Suppressor macrophage treated with lipopolysaccharide for 4 hours (primary cell): Measurements from ENCODE around the gene VTI1A.

ENCODE experiments used
- DNase-seq: peaks from one replicate; pipeline ENCODE4 v3.0.0-alpha.2; 2020

VTI1A gene

DNA sequence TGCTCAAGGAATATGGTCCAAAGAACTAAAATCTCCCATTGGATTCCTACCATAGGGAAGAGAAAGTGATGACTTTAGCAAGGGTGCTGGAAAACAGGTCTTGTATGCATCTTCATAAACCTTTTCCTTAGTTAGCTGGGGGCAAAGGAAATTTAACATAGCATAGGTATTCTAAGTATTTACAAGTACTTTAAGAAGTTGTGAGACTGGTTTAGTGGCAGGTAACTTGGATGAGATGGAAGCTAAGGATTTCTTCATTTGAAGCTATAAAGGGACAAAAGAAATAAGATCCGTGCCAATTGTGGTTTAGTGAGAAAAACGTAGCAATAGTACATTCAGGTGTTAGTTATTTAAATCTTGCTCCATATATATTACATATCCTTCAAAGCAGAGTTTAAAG lies 319.6 kb downstream of the VTI1A start:
- no peak for DNase-seq

DNA sequence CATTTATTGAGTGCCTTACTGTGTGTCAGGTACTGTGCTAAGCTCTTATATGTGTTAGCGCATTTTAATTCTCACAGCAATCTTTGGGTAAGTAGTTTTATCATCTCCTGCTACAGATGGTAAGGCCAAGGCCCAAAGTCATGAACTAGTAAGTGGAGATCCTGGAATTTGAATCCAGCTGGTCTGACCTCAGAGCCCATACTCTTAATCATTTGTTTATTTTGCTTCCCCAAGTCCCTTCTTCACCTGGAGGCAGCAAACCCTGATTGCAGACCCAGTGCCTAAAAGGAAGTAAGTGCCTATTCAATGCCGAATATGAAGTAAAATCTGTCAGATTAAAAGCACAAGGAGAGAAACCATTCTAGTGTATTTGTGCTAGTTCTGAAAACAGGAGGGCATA lies 320.1 kb downstream of the VTI1A start:
- no peak for DNase-seq

DNA sequence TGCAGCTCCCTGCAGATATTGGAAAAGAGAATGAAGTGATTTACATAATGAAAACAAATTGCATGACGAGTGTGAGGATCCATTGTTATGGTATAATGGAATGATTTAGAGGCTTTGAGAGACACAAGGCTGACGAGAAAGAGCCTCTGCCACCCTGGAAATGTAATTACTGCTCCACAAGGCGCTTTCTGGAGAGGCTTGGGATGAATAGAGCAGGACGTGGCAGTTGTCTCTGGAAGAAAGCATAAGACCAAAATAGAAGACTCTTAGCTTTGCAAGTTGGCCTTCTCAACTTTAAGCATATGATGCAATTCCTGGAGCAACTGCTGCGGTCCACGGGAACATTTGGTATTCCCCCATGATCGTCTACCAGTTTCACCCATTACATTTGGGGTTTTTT lies 321.1 kb downstream of the VTI1A start:
- DNase-seq: no peak

DNA sequence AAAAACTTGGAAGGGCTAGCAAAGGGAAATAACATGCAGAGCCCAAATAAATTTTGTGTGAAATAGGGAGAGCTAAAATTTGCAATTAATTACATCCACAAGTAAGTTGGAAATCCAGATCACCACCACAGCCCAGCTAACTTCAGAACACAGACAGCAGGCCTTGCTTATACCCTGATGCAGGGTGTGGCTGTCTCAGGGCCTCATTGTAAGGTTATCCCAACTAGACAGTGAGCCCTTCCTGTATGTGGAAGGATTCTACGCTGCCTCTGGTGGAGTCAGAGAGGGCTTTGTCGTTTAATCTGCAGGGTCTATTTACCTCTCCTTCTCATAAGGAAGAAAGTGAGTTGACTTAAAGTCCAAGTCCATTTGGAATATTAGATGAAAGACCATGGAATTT lies 322.1 kb downstream of the VTI1A start:
- DNase-seq: no peak

DNA sequence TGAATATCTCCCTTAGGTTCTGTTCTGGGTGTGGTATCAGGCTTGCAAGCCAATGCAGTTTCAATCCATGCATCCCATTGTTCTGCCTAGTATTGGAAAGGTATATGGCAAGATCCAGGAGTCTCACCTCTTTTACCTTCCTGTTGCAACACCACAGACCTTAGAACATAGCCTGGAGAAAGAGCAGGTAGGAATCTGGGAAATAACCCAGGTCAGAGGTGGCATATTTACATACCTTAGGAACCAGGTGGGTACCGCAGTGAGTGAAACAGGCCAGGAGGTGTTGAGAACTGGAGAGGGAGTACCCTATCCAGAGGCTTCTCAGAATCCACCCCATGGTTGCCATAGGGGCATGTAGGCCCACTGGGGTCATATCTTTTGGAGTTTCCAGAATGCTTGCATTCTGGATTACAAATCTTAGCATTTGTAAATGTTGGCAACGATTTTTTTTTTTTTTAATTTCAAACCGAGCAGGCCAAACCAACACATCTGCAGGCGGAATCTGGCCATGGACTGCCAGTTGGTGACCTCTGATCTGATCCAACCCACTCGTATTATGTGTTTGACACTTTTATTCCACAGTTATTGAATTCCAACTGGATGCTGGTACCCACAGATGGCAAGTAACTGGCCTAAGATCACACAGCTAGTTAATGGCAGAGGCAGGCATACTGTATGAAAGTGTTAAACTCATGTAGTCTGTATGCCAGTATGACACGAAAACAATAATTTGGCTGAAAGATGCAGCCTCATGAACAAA lies 322.8 kb downstream of the VTI1A start:
- DNase-seq: no peak

DNA sequence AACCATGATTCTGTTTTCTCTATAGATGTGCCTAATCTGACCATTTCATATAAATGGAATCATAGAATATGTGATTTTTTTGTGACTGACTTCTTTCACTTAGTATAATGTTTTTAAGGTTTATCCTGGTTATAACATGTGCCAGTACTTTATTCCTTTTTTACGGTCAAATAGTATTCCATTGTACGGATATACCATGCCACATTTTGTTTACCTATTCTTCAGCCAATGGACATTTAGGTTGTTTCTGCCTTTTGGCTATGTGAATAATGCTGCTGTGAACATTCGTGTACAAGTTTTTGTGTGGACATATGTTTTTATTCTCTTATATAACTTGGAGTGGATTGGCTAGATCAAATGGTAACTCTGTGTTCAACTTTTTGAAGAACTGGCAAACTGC lies 324.7 kb downstream of the VTI1A start:
- no peak for DNase-seq

DNA sequence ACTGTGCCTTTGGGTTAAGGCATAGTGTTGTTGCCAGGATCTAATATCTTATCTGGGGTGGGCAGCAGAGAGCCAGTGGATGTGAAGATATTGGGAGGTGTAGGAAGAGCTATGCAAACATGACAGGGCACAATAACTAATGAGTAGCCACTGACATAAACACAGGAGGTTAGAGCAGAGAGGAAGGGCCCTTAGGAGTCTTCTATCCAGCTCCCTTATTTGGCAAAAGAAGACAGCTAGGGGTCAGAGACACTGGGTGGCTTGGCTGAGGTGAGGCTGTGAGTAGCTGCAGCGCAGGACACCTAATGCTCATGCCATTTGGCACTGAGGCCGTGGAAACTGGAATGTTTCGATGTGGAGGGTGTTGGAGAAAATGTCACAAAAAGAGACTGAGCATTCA lies 326.8 kb downstream of the VTI1A start:
- DNase-seq: no peak

DNA sequence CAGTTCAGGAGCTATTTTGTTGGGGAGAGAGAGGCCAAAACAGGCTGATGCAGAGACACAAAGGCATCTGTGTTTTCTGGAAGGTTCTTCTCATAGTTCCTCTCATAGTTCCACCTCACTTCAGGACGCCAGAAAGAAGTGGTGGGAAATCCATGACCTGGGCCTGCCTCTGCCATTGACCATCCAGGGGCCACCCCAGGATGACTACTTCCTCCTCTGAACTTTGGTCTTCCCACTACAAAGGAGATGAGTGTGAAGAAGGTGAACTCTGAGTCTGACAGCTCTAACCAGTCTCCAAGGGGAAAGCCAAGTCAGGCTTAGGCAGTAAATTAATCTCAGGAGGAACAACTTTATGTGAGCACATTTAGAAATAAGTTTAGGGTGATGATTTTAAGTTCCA lies 327.2 kb downstream of the VTI1A start:
- no peak for DNase-seq

DNA sequence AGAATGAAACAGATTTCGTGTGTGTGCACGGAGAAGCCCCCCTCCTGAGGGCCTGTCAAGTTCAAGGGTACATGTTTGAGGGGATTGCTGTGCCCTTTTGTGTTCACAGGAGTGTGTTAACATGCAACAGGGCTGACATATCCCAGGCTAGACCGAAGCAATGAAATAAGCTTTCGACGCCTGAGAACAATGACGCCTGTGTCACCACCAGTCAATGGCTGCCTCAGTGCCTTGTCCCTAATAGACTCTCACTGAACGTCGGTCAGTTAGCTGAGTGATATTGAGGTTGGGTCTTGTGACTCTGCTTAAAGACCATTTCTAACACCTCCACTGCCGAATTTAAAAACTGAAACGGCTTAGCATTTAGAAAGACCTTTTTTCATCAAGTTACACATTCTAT lies 327.8 kb downstream of the VTI1A start:
- no peak for DNase-seq

DNA sequence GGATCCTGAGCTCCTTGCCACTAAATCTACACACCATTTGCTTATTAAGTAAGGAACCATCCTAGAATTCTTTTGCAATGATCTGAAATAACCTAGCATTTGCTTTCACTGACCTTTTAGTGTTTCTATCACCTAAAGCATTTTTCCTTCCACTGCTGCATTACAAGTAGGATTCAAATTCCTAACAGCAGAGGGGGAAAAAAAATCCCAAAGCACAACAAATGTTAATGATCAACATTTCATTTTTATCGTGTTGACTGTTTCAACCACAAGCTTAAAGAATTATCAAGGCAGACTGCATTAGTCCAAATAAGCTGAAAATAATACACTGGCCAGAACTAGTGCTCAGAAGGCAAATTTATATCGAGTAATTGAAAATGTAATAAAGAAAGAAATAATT lies 328.4 kb downstream of the VTI1A start:
- DNase-seq: no peak

DNA sequence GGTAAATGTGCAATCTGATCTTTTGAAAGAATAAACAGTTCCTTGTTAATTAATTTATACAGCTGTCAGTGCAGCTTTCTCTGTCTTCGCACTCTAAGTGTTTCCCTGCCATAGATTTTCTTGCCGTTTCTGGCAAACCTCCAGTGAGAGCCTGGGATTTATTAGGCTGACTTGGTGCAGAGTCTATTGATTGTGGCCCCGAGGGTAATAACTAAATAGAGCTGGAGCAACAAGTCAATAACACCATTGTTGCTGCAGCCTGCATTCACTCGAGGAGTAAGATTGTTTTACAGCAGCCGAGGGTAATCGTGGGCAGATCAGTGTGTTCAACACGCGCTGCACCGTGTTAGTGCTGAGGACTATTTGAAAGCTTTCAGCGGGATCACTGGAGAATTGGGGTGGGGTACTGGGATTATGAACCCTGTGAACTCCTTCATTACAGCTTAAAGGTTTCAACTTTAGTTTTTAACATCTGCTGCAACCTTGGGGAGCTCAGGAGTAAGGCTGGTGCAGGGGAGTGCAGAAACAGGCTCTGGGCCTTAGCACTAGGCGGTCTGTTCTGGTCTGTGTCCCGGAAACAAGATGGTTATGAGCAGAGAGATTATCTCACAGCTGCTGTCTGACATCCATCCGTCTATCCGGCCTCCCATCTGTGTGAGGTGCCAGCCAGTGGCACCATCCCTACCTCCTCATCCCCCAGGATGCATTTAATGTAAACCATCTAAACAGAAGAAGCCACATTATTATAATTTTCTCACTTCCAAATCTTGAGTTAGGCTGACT lies 329.1 kb downstream of the VTI1A start:
- DNase-seq: no peak

DNA sequence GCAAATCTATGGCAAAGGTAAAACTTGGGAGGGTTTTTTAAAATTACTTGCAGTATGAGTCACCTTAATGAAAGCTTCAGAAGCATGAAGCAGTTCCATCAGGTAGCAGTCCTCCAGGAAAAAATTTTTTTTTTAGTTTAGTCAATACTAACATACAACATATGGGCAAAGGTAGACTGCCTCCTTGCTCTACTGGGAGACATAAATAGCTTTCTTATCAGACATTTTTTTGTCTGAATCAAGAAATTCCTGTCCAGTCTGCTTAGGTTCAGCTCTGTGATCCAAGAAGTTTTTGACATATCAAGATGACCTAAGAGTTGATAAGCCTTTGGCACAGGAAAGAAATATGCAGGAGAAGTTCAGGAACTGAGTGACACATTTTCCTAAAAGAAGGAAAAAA lies 331.6 kb downstream of the VTI1A start:
- no peak for DNase-seq

DNA sequence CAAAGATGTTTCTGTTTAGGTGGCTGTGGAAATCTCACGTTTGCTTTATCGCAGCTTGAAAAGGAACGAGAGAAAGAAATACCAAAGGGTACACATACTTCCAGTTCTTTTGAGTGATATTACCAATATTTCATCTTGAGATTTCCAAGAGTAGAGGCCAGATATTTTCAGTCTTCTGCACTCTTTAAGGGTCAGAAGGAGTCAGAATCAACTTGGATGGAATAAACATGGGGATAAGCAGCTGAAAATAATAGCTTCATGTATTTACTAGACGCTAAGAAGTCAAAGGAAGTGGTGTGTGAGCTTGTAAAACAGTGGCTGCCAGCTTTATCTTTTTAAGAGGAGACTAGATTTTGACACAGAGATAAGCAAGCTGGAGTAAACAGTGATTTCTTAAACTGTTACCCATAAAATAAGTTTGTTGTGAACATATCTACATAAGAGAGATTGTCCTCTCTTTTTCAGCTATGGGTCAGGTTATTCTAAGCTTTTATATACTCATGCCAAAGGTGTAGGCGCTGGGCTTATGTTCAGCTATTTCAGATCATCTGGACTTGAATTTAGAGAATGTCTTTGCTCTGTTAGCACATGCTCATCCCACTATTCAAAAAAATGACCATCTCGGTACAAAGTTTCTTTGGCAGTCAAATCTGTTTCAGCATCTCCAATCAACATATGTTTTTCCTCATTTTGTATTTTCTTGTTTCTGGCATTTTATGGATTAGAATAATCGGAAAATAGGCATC lies 332.2 kb downstream of the VTI1A start:
- DNase-seq: no peak

DNA sequence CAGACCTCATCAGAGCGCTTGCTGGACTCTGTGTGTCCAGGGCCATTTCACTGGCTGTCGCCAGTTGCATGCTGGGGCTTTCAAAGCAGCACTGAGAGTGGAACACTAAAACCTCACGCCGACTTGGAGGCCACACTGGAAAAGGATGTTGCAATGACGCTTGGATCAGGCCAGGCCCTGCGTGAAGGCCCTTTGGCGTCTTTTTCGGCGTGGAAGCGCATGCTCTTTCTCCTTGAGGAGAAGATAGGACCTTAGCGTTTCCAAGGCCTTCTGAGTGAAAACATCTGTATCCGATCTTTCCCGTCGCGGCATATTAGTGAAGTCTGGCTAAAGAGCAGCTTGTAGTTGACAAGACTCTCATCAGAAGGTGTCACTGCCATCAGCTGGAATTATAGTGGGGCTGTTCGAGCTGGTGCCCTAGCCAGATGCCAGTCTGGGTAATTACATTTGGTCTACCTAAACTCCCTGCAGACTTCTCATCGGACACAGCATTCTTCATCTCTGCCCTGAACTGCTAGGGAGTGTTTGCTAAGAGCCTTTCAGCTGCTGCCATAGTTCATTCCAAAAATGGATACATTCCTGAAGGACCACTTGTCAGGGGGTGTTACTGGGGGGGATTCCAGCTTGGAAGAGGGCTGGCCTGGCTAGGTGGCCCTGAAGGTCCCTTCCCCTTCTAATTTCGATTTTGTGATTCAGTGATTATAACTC lies 335.3 kb downstream of the VTI1A start:
- DNase-seq: no peak

DNA sequence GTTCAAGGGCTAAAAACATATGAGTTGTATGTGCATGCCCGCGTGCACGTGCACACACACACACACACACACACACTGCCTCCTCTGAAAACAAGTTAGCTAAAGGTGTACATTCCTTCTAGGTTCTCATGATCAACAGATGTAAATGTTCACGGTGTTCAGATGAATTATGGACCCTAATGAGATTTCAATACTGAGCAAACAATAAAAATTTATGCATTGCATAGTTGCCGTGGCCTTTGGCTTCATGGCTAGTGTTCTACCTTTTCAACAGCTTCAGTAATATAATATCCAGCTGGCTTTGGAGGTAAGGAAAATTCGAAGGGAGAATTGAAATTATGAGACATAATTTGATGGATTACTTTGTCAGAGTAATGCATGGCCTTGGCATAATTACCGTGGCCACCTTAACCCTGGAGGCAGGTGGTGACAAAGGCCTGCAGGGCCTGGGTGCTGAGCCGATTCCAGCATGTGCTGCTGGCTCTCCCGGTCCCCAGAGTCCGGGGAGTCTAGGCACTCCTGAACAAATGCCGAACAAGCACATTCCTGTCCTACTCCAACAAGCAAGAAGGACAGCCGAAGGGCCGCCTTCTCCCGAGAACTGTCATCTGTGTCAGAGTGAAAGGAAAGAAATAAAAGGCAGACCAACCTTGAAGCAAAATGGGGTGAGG lies 336.5 kb downstream of the VTI1A start:
- no peak for DNase-seq

DNA sequence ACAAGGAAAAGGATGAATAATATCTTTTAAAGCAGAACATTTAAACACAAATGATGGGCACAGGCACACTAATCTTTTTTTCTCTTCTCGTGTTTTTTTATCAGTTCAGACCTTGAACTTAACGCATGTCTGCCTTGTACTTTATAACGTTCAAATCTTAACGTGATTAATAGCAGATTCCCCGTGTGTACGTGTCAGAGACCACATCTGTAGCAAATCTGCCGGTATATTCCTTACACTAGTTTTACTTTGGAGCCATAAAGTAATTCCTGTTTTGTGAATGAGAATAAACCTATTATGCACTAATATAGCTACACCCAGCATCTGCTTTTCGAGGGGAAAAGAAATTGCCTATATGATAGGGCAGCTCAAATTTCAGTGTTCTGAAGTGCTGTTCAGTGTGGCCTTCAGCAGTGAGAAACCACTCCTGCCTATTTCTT lies 337.0 kb downstream of the VTI1A start:
- DNase-seq: no peak

DNA sequence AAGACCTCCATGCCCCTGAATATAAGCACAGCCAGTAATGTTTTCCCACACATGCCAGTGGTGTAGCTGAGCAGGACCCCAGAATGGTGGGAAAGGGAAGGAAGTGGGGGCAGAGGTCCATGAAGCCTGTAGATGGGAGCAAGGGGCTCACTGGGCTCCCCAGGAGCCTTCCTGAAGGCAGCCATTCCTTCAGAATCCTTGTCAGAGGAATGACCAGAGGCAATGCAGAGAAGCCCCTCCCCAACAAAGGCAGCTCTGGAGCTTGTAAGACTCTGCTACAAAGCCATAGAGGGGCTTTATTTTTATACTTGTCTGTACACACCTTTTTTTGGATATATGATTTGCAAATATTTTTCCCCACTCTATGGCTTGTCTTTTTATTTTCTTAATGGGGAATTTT lies 338.1 kb downstream of the VTI1A start:
- DNase-seq: no peak

DNA sequence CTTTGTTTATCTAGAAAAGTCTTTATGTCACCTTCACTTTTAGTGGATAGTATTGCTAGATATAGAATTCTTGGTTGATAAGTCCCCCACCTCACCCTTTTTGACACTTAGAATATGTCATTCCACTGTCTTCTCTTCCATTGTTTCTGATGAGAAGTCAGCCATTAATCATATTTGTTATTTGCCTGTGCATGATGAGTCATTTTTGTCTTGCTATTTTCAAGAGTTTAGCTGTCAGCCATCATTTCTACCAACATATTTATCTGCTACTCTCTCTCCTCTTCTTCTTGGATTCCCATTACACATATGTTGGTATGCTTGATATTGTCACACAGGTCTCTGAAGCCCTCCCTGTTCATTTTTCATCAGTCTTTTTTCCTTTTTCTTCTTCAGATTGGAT lies 342.2 kb downstream of the VTI1A start:
- no peak for DNase-seq

DNA sequence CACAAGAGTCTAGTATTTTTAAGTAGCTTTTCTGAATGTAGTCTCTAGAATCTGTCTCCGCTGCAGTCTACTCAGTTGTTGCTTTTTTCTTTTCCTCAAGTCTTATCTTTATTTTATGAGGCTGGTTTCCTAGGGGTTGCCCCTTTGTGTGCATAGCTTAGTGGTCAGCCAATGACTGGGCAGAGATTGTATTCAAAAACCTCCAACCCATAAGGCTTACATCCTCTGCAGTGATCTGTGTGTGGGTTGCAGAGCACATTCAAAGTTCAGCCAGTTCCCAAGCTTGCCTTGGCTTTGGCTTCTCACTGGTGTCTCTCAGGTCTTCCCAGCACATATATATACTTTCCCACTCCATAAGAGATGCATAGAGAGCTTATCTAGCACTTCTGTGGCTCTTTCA lies 343.0 kb downstream of the VTI1A start:
- no peak for DNase-seq

DNA sequence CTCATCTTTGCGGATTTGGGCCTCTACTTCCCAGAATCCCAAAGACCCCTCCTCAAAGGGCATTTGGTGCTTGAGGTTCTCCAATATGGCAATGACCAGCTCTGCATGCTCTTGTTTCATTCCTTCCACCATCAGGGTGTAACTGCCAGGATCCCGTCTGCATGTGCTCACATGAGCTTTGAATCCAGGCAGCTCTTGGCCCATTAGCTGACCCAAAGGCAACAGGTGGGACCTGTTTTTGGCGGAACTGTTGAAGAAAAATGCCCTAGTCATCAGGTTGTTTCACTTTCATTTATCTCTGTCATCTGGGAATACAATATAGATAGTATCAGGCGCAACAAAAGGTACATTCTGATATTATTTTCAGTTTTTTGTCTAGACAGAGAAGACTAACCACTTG lies 343.9 kb downstream of the VTI1A start:
- DNase-seq: no peak

DNA sequence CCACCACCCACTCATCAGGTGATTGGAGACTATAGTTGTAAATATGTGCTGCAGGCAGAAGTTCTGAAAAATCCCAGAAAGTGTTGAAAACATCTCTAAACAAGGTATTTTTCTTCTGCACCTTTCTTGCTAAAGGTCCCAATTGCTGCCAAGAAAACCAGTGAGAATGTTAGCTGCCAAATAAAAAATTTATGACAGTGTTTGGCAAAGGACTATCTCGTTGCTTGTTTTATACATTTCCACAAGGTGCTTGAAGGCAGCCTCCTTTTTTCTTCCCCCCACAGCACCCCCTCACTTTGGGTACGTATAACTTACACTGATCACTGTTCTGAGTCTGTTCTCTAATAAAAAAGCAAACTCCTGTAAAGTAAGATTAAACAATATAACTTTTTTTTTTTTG lies 344.4 kb downstream of the VTI1A start:
- DNase-seq: no peak

DNA sequence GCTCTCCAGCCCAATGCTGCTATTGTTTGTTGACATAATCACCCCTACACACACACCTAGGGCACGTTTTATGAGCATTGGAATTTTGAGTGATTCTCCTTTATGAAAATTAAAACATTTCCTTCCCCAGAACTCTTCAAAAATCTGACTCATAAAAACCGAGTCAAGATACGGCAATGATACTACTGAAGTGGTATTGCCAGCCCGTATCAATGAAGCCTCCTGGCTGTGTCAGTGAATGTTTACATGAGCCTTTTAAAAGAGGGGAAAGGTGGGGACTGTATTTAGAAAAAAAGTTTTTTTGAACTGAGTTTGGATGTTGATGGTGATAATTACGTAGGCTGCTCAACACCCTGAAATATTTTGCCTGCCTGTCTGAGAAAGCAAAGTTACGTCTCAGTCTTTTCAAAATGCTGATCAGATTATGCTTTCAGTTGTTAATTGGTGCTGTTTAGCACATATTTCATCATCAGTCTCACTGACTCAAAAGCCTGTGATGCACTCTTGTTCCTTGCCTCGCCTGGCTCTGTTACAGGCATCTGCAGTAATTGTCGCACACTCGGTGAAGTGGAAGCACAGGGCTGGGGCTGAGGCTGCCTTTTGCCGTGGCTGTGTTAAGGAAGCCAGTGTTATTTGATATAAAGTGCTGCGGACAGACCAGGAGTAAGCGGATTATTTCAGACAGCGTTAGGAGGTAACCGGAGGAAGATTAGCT lies 345.6 kb downstream of the VTI1A start:
- no peak for DNase-seq
